SJSA1 (cell line): ENCODE results near the gene MTREX. TPM values are rescaled to one million over a fixed set of nuclear protein-coding genes. Genes with fewer than 3 reads are reported as not detected.
"Not testable (repeated sequence)": the region's sequence is repeated elsewhere in the genome, so short reads cannot be mapped to it uniquely, and the experiment has no call there.

Experiments used
- DNase-seq, 2 experiments: peaks; one replicate each; pipeline ENCODE4 v3.0.0-alpha.2; 2015 to 2020; ENCODE audit warnings: low spot score in 2 of 2, low read depth in 1 of 2
- H3K27ac ChIP-seq: fragments of 250-450 bp; sonication (Bioruptor Pico); 2 replicates; pipeline ENCODE4 v1.5.1; 2020; ENCODE audit warnings: mild to moderate bottlenecking, moderate library complexity
- H3K27me3 ChIP-seq: fragments of 250-450 bp; sonication (Bioruptor Pico); replicated peaks from 2 replicates; pipeline ENCODE4 v1.5.1; 2020; ENCODE audit warnings: mild to moderate bottlenecking, moderate library complexity
- H3K36me3 ChIP-seq: fragments of 250-450 bp; sonication (Bioruptor Pico); 2 replicates; pipeline ENCODE4 v1.5.1; 2020; ENCODE audit warnings: mild to moderate bottlenecking
- H3K4me1 ChIP-seq: fragments of 250-450 bp; sonication (Bioruptor Pico); replicated peaks from 2 replicates; pipeline ENCODE4 v1.6.1; 2021; ENCODE audit warnings: mild to moderate bottlenecking
- H3K4me3 ChIP-seq: fragments of 250-450 bp; sonication (Bioruptor Pico); 2 replicates; pipeline ENCODE4 v1.5.1; 2020; ENCODE audit warnings: mild to moderate bottlenecking
- H3K9me3 ChIP-seq: fragments of 250-450 bp; sonication (Bioruptor Pico); replicated peaks from 2 replicates; pipeline ENCODE4 v1.5.1; 2020; ENCODE audit warnings: mild to moderate bottlenecking
- total RNA-seq: library from RNA; depleted of rRNA; stranded (reverse); fragments of >200 nt; shearing (Covaris generic); gene quantifications from 2 replicates; pipeline ENCODE4 v1.2.3, GENCODE V29; 2014

MTREX gene
- total RNA-seq, 1 experiment from 2014 or later: 93.3 TPM

DNA sequence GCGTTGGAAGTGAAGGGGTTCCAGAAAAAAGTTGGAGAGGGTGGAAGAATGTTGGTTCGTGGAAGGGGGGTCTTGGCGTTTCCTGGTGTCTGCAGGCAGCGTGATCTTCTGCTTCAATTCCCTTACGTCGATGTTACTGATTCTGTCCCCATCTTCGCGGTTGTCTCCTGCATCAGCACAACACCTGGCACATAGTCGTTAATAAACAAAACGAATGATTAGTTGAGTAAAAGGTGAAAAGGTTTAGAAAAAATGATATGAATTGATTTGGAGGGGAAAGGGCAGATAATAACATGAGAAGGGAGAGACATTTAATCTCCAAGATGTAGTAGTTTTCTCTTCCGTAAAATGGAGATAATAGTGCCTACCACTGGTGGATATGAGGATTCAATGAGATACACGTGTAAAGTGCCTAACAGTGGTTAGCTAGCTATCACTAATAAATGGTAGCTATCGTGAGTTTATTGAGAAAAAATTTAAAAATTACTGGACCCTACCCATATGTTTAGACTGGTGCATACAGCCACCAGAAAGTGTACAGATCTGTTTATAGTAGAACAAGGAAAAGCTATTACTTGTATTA lies 556 bp downstream of the MTREX start:
- no peaks in the 10 kb centered on the region for H3K27me3 ChIP-seq
- no peak for DNase-seq

DNA sequence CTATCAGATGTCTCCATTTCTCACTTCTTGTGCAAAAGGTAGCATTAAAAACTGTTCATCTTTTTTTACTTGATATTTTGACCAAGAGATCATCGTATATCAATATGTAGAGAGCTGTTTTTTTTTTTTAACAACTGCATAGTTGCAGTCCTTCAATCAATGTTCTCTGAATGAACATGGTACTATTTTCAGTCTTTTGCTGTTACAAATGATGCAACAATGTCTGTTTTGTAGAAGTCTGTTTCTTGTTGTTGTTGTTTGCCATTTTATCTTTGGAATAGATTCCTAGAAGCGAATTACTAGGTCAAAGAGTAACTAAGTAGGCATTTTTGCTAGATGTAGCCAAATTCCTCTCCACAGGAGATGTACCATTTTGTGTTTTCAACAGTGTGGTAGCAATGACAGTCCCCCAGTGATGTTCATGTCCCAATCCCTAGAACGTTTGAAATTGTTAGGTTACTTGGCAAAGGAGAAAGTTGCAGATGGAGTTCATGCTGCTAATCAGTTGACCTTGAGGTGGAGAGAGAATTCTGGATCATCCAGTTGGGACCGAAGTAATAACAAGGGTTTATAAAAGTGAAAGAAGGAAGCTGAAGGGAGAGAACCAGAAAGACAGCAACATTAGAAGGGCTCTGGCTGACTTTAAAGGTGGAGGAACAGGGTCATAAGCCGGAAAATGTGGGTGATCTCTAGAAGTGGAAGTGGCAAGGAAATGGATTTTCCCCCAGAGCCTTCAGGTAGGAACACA lies 6.3 kb downstream of the MTREX start:
- H3K4me1 ChIP-seq: peaks cover 5% of the 10 kb centered on the region; the same call in 1 of the 2 replicates
- H3K4me3 ChIP-seq: no peak overlapping the region
- no peak for DNase-seq
- no peak overlapping the region for H3K27ac ChIP-seq
- peaks cover 6% of the 10 kb centered on the region for H3K9me3 ChIP-seq
- peaks cover 22% of the 10 kb centered on the region for H3K36me3 ChIP-seq
- H3K27me3 ChIP-seq: no peaks in the 10 kb centered on the region

More for the DNA sequence above, 556 bp downstream of the MTREX start:
- peaks cover 26% of the 10 kb centered on the region for H3K4me1 ChIP-seq
- H3K36me3 ChIP-seq: peaks cover 8% of the 10 kb centered on the region
- H3K4me3 ChIP-seq: peak overlapping the region; percentile 74
- no peaks in the 10 kb centered on the region for H3K9me3 ChIP-seq
- peak overlapping the region; percentile 89 for H3K27ac ChIP-seq

DNA sequence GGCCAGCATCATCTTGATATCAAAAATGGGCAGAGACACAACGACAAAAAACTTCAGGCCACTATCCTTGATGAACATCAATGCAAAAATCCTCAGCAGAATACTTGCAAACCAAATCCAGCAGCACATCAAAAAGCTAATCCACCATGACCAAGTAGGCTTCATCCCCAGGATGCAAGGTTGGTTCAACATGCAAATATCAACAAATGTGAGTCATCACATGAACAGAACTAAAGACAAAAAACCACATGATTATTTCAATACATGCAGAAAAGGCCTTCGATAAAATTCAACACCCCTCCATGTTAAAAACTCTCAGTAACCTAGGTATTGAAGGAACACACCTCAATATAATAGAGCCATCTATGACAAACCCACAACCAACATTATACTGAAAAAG lies 8.5 kb downstream of the MTREX start:
- Histone ChIP-seq H3K36me3 (peaks cover 20% of the 10 kb centered on the region), H3K27me3 (no peaks in the 10 kb centered on the region), H3K4me1 (no peaks in the 10 kb centered on the region), H3K9me3 (peaks cover 6% of the 10 kb centered on the region), H3K27ac (no peak overlapping the region), H3K4me3 (no peak overlapping the region)
- DNase-seq: no peak

DNA sequence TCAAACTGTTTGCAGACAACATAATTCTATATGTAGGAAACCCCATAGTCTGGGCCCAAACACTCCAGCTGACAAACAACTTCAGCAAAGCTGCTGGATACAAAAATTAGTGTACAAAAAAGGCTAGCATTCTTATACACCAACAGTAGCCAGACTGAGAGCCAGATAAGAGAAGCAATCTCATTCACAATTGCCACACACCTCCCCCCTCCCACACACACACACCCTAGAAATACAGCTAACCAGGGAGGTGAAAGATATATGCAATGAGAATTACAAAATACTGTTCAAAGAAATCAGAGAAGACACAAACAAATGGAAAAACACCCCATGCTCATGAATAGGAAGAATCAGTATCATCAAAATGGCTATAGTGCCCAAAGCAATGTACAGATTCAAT lies 9.0 kb downstream of the MTREX start:
- peaks cover 6% of the 10 kb centered on the region for H3K9me3 ChIP-seq
- no peaks in the 10 kb centered on the region for H3K27me3 ChIP-seq
- H3K27ac ChIP-seq: no peak overlapping the region
- H3K36me3 ChIP-seq: peaks cover 18% of the 10 kb centered on the region
- DNase-seq: no peak
- H3K4me1 ChIP-seq: no peaks in the 10 kb centered on the region
- no peak overlapping the region for H3K4me3 ChIP-seq

DNA sequence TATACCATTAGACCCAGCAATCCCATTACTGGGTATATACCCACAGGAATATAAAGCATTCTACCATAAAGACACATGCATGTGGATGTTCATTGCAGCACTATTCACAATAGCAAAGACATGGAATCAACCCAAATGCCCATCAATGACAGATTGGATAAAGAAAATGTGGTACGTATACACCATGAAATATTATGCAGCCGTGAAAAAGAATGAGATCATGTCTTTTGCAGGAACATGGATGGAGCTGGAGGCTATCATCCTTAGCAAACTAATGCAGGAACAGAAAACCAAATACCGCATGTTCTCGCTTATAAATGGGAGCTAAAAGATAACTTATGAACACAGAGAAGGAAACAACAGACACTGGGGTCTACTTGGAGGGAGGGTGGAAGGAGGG lies 10.4 kb downstream of the MTREX start:
- not testable (repeated sequence) for H3K27ac ChIP-seq, H3K27me3 ChIP-seq
- peaks cover 18% of the 10 kb centered on the region for H3K36me3 ChIP-seq

DNA sequence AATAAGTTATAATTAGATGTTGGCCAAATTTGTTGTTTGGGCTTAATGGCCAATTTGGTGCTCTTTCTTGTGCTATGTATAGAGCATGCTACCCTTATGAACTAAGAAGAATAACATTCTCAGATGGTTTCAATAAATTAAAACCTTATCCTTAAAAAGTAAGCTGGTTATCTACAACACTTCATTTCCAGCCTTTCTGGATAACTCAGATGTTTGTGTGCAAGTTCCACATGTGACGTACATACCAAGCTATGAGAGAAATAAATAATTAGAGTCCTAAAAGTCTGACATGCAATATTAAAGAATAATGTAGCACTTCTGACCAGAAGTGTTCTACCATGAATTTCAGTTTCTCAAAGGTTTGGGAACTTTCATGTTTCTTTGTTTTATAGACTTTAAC lies 11.7 kb downstream of the MTREX start:
- peaks cover 22% of the 10 kb centered on the region for H3K36me3 ChIP-seq
- no peak overlapping the region for H3K4me3 ChIP-seq
- H3K9me3 ChIP-seq: peaks cover 6% of the 10 kb centered on the region
- no peaks in the 10 kb centered on the region for H3K4me1 ChIP-seq
- H3K27ac ChIP-seq: no peak overlapping the region
- H3K27me3 ChIP-seq: no peaks in the 10 kb centered on the region
- no peak for DNase-seq

More for the DNA sequence above, 10.4 kb downstream of the MTREX start:
- H3K4me1 ChIP-seq, DNase-seq, H3K9me3 ChIP-seq, H3K4me3 ChIP-seq: not testable (repeated sequence)

DNA sequence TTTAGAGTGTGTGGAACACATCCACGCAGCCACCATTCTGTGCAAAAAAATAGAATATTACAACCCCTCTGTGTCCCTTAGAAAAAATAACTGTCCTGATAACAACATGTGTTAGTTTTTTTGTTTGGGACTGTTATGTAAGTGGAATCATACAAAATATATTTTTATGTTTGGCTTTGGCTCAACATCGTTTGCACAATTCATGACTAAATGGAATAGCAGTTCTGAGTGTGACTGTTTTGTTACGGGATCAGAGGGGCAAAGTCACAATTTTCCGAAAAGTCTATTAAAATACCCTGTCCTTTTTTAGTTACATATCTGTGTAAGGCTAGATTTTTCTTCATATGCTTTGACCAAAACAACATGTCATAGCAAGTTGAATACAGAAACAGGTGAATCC lies 12.8 kb downstream of the MTREX start:
- H3K4me1 ChIP-seq: no peaks in the 10 kb centered on the region
- peaks cover 6% of the 10 kb centered on the region for H3K9me3 ChIP-seq
- no peak overlapping the region for H3K27ac ChIP-seq
- no peaks in the 10 kb centered on the region for H3K27me3 ChIP-seq
- no peak for DNase-seq
- no peak overlapping the region for H3K4me3 ChIP-seq
- peaks cover 33% of the 10 kb centered on the region for H3K36me3 ChIP-seq

DNA sequence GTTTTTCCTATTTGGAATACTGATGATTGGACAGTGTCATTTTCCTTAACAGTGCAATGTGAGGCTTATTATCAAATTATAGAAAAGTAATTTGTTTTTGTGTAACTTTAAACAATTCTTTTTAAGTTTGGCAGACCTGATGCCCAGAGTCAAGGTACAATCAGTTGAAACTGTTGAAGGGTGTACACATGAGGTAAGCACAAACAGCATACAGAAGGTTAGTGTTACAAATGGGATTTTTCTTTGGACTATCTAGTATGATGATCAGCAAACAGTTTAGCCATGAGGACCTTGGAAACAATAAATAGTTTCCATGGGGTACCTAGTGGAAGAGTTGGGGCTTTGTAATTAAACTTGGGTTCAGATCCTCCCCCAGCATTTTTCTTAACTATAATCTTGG lies 16.2 kb downstream of the MTREX start:
- Histone ChIP-seq H3K4me3 (no peak overlapping the region), H3K36me3 (peaks cover 30% of the 10 kb centered on the region), H3K4me1 (no peaks in the 10 kb centered on the region), H3K9me3 (no peaks in the 10 kb centered on the region; the same call in 1 of the 2 replicates), H3K27ac (no peak overlapping the region), H3K27me3 (no peaks in the 10 kb centered on the region)
- DNase-seq: no peak

DNA sequence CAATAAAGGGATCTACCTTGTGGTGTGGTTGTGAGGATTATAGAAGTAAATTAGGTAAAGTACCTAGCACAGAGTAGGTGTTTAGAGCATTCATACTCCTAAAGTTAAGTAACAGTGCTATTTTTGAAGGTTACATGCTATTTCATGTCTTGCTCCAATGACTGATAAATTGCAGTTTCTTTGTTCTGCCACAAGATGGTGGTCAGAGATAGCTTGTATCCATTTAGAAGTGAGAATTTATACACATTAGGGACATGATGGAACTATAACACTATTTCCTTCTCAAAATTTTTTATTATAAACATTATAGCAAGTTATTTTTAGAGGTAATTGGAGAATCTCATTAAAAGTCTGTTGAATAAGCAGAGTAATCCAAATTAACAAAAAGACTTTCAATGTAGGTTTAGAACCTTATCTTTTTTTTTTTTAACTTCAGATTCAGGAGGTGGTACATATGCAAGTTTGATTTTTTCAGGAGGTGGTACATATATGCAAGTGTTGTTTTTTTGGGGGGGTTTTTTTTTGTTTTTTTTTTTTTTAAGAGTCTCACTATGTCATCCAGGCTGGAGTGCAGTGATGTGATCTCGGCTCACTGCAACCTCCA lies 17.1 kb downstream of the MTREX start:
- no peak for DNase-seq
- Histone ChIP-seq H3K4me3 (no peak overlapping the region), H3K36me3 (peaks cover 37% of the 10 kb centered on the region), H3K9me3 (no peaks in the 10 kb centered on the region; the same call in 1 of the 2 replicates), H3K27ac (no peak overlapping the region; the same call in 1 of the 2 replicates), H3K4me1 (no peaks in the 10 kb centered on the region), H3K27me3 (no peaks in the 10 kb centered on the region)

DNA sequence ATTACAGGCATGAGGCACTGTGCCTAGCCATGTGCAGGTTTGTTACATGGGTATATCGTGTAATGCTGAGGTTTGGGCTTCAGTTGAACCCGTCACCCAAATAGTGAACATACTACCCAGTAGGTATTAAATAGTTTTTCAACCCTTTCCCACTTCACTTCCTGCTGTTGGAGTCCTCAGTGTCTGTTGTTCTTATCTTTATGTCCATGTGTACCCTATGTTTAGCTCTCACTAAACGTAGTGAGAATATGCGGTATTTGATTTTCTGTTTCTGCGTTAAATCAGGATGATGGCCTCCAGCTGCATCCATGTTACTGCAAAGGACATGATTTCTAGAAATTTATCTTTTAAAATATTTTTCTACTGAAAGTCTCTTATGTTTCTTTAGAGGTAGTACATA lies 17.8 kb downstream of the MTREX start:
- no peak for DNase-seq
- H3K4me1 ChIP-seq: no peaks in the 10 kb centered on the region
- no peaks in the 10 kb centered on the region for H3K27me3 ChIP-seq
- peaks cover 42% of the 10 kb centered on the region for H3K36me3 ChIP-seq
- no peaks in the 10 kb centered on the region; the same call in 1 of the 2 replicates for H3K9me3 ChIP-seq
- H3K4me3 ChIP-seq: no peak overlapping the region
- H3K27ac ChIP-seq: no peak overlapping the region

DNA sequence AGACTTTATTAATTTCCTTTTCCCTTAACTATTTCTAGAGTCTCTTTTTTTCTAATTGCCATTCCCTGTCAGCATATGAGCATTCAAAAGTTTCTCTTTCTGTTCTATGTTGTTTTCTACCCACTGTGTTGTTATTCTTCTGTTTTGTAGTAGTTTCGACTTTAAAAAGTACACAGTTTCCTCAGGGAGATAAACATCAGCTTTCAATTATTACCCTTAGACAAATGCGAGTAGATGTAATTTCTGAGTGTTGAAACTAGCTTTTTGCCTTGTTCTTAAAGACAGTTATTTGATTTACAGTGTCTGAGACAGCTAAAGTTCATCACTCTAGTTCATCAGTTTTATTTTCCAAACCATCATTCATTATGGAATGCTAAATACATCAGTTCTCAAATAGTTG lies 19.5 kb downstream of the MTREX start:
- Histone ChIP-seq H3K9me3 (no peaks in the 10 kb centered on the region; the same call in 1 of the 2 replicates), H3K27ac (no peak overlapping the region), H3K27me3 (no peaks in the 10 kb centered on the region), H3K4me3 (no peak overlapping the region), H3K36me3 (peaks cover 45% of the 10 kb centered on the region), H3K4me1 (no peaks in the 10 kb centered on the region)
- no peak for DNase-seq

DNA sequence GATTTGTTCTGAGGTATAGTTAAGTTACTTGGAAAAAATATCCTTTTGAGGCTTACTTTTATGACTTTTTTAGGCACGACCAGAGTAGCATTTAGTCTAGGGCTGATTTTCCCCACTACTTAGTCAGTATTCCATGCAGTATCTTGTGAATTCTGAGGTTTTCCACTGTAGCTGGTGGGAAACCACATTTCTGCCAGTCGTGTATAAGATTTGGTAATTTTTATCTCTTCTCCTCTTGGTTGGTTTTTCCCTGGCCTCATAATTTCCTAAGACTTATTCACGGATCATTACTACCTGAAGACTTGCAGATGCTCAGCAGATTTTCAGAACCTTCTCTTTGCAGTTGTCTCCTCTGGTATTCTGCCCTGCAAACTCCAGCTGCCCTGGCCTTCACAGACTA lies 23.5 kb downstream of the MTREX start:
- Histone ChIP-seq H3K4me1 (no peaks in the 10 kb centered on the region), H3K27me3 (no peaks in the 10 kb centered on the region), H3K27ac (no peak overlapping the region), H3K9me3 (no peaks in the 10 kb centered on the region), H3K36me3 (peaks cover 44% of the 10 kb centered on the region), H3K4me3 (no peak overlapping the region)
- no peak for DNase-seq

DNA sequence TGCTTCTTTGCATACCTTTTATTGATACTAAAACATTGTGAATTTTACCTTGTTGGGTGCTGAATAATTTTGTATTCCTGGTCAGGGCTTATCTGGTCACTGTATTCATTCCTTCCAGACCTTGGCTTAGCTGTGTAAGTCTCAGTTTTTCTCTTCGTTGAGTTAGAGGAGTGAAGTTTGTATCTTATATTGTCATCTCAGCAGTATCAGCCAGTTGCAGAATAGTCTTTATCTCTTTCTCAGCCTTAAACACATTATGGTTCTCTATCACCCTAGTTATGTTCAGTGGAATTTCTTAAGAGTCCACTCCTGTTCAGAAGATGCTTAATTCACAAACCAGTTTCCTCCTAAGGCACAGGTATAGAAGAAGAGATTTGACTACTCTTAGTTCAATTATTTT lies 25.2 kb downstream of the MTREX start:
- peaks cover 44% of the 10 kb centered on the region for H3K36me3 ChIP-seq
- no peaks in the 10 kb centered on the region for H3K4me1 ChIP-seq
- H3K9me3 ChIP-seq: no peaks in the 10 kb centered on the region
- H3K4me3 ChIP-seq: no peak overlapping the region
- H3K27ac ChIP-seq: no peak overlapping the region
- no peak for DNase-seq
- H3K27me3 ChIP-seq: no peaks in the 10 kb centered on the region

DNA sequence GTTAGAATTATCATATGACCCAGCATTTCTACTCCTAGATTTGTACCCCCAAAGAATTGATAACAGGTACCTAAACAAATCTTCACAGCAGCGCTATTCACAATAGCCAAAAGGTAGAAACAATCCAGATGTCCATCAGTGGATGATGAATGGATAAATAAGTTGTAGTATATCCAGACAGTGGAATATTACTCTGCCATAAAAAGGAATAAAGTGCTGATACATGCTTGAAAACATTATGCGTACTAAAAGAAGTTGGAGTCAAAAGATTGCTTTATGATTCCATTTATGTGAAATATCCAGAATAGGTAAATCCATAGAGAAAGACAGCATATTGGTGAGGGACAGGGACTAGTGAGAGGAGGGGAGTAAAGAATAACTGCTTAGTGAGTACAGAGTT lies 26.0 kb downstream of the MTREX start:
- no peak for DNase-seq
- Histone ChIP-seq H3K9me3 (no peaks in the 10 kb centered on the region), H3K36me3 (peaks cover 36% of the 10 kb centered on the region), H3K4me1 (no peaks in the 10 kb centered on the region), H3K27me3 (no peaks in the 10 kb centered on the region), H3K27ac (no peak overlapping the region), H3K4me3 (no peak overlapping the region)
